A172 (cell line): ENCODE results near the gene ATP1B1. TPM values are rescaled to one million over a fixed set of nuclear protein-coding genes. Genes with fewer than 3 reads are reported as not detected.
A peak's percentile ranks its signal among the peaks of the same experiment; 100 is the strongest.

Experiments used
- DNase-seq: peaks from one replicate; pipeline ENCODE4 v3.0.0-alpha.2; 2015; ENCODE audit warnings: low spot score
- total RNA-seq: library from RNA; depleted of rRNA; stranded (reverse); fragments of >200 nt; shearing (Covaris generic); gene quantifications from 2 replicates; pipeline ENCODE4 v1.2.3, GENCODE V29; 2014; rRNA removed

The ATP1B1 gene
- total RNA-seq: 44.8 and 60.1 TPM in 2 replicates

DNA sequence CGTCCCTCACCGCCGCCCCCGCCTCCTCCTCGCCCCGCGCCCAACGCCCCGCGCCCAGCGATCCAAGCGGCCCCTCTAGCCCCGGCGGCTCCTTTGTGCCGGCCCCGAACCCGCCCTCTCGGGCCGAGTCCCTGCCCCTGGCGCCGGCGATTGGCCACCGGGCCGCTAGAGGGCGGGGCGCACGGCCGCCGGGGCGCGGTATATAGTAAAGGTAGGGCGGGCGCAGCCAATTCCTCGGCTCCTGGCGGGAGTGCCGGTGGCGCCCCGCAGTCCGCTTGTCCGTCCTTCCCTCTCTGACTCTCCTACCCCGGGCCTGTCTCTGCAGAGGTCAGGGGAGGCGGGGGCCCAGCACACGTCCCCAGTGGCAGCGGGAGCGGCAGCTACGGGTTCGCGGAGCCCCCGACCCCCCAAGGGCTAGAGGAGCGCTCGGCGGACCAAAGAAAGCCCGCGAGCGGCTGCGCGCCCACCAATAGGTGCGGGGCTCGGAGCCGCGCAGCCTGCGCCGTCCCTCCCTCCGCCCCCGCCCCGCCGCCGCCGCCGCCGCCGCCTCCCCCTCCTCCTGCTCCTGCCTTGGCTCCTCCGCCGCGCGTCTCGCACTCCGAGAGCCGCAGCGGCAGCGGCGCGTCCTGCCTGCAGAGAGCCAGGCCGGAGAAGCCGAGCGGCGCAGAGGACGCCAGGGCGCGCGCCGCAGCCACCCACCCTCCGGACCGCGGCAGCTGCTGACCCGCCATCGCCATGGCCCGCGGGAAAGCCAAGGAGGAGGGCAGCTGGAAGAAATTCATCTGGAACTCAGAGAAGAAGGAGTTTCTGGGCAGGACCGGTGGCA is at the start of gene ATP1B1:
ATP1B1 (plus strand) TSS at position 596 of the 826 bp plus-strand sequence; CDS start at position 736, 140 bp downstream.
- DNase-seq: peak; percentile 89

- DNase-seq: no peak
These were observed 47.1 kb upstream of the ATP1B1 start for GRCh38 chr1:169059421-169059820.

DNA sequence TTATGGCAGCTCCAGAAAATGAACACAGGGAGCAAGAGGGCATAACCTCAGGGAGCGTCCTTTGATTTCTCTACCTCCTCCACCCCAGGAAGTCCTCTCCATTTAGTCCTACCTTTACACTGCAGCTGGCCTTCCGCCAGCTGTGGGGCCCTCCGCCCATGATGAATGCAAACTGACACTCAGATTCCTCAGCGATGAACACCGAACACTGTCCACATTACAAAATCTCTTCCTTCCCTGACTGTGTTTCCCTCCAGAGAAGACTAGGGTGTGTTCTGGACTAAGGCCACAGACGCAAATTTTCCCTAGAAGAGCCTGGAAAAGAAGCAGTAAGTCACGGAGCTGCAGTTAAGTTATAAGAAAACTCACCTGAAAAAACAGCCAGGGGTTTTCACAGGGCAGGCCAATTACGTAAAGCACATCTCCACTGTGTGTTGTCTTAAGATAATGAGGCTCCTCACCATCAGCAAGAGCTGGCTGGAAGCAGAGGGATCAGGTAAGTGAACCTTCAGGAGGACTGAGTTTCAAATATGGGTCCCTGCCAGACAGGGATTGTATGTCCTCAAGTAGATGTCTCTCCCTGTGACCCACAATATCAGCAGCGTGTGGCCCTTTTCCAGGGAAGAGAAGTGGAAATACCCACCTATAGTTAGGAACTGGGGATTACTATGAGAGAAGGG is 46.3 kb upstream of the ATP1B1 start:
- no peak for DNase-seq

- peak; percentile 19 for DNase-seq
These were observed 45.4 kb upstream of the ATP1B1 start for GRCh38 chr1:169060919-169061639.

- DNase-seq: no peak
These were observed 44.3 kb upstream of the ATP1B1 start for GRCh38 chr1:169062152-169062551.

DNA sequence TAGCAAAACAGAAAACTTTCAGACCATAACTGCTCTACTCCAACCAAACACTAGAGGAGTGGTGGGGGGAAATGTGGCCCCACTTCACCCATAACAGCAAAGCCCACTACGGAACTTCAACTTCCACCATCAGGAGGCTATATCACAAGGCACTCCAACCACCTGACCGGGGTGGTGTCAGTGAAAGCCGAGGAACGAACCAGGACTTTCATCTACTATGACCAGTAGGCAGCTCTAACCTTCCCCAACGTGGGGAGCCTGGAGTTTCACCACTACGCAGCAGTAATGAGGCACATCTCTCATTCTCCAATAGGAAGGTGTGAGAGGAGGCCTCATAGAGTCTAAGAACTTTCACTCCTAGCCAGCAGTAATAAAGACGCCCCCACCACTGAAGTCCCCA is 42.4 kb upstream of the ATP1B1 start:
- no peak for DNase-seq

DNA sequence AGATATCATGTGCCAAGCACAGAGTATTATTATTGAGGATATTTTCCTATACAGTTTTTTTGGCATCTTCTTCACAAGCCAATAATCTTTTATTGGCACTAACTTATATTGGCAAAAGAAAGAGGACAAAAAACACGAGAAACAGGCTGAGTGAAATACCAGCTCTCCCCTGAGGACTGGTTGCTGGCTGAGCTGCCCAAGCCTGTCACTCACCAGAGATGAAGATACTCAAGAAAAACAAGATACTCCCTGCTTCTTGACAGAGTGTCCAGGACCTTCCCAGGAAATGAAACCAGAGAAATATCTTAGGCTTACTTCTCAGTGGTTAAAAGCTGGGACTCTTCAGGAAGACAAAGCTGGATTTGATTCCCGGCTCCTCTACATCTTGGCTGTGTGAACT is 35.9 kb upstream of the ATP1B1 start:
- DNase-seq: no peak

DNA sequence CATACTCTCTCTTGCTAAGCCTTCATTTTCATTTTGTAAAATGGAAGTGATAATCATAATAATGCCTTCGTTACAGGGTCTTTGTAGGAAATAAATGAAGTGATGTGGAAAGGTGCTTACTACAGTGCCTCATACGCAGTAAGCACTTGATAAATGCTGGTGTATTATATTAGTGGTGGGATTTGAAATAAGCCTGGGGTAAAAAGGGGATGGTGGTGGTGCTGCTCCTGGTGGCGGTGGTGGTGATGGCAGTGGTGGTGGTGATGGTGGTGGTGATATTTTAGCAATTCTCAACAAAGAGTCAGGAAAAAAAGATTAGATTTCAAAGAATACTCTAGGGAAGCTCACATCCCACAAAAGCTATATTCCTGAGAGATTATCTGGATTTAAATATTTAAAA is 35.5 kb upstream of the ATP1B1 start:
- DNase-seq: no peak

DNA sequence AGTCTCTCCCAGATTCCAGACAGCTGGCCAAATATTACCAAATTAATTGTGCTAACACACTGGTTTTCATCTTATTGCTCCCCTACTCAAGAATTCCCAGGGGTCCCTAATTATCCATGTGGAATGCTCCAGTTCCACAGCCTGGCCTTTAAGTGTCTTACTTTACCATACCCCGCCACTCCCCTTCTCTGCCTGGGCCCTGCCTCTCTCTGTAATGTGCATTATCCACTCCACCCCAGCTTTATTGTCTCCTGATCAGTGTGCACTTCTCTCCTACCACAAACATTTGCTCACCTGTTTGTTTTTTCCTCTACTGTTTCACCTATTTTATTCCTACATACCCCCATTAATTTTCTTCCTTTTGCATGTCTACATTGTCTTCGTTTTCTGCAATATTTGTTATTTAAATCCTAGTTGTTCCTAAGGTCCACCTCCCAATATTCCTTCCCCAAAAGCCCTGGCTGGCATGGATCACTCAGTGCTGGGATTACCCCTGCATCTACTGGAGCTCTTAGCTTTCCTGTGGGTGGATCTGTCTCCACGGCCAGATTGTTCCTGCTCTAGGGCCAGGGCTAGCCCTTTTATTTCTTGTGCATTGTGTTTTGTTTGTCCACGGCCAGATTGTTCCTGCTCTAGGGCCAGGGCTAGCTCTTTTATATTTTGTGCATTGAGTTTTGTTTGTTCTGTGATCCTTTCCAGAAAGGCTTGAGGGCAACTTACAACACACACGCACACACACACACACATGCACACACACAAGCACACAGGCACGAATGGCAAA is 33.4 kb upstream of the ATP1B1 start:
- DNase-seq: no peak

- no peak for DNase-seq
These were observed 28.2 kb upstream of the ATP1B1 start for GRCh38 chr1:169078163-169078883.

DNA sequence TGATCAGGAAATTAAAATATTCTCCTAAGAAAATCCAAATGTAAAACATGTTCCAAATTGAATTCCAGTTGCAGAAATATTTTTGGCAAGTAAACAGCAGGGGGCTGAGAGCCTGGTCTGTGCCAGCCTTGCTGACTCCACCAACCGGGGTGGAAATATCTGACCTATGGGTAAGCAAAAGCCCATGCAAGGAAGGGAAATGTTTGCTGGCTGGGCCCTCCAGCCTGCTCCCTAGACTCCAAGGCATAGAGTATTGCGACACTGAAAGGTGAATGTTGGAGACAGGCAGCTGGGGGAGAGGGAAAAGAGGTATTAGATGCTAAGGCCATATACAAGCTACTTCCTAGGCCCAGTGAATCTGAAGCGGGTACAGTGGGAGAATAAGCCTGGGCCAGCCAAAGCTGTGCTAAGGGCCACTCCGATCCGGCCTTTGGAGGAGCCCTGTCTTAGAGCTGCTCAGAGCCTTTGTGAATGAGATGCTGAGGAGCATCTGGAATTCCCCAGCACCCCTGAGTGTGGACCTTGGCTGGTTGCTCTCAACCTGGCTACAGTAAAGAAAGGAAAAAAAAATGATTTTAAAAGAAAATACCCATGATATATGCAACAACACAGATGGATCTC is 24.9 kb upstream of the ATP1B1 start:
- no peak for DNase-seq

DNA sequence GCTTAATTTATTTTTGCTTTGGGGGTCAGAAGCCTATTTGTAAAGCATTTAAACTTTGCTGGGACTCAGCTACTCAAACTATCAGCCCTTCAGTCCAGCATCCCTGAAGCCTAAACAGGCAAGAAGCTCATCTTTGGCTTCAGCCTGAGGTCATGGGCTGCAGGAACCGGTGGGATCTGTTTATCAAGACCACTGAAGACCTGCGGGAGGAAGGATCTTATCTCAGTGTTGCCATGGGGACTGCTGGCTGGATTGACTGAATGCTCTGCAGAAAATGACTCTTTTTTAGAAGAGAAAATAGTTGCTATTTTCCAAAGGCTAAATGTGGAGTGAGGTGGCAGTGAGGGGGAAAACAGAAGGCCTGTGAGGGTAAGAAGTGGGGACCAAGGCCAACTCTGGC is 20.6 kb upstream of the ATP1B1 start:
- DNase-seq: no peak

GRCh38 chr1:169086603-169087455 is 19.7 kb upstream of the ATP1B1 start:
- DNase-seq: no peak

GRCh38 chr1:169087876-169088275 is 18.6 kb upstream of the ATP1B1 start:
- DNase-seq: no peak

- DNase-seq: no peak
These were observed 16.7 kb upstream of the ATP1B1 start for GRCh38 chr1:169089776-169090175.

- DNase-seq: no peak
These were observed 16.1 kb upstream of the ATP1B1 start for GRCh38 chr1:169090308-169090899.

GRCh38 chr1:169090900-169091311 is 15.6 kb upstream of the ATP1B1 start:
- no peak for DNase-seq

DNA sequence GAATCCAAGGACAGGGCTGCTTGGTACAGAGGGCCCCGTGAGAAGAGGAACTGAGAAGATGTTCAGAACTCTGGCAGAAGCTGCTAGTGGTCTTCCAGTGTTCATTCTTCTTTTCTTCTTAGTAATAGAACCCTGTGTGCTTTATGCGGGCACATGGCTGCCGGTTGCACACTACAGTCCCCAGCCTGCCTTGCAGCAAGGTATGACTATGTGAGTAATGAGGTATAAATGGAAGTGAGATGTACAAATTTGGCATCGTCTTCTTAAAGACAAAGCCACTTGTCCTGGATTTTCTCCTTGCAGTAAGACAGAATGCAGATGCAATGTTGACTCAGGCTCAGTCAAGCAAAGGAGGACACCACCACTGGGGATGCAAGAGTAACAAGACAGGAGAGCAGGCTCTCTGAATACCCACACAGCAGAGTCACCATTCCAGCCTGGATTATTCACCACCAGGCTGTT is 15.0 kb upstream of the ATP1B1 start:
- DNase-seq: no peak

- DNase-seq: no peak
These were observed 14.1 kb upstream of the ATP1B1 start for GRCh38 chr1:169092399-169092798.
